ENCODE results near the gene FGF9.

The FGF9 gene

GRCh38 chr13:21719463-21719862, 48.6 kb downstream of the FGF9 start:
- DNase-seq = no peak

GRCh38 chr13:21723807-21724505, 53.1 kb downstream of the FGF9 start:
- DNase-seq = no peak

DNA sequence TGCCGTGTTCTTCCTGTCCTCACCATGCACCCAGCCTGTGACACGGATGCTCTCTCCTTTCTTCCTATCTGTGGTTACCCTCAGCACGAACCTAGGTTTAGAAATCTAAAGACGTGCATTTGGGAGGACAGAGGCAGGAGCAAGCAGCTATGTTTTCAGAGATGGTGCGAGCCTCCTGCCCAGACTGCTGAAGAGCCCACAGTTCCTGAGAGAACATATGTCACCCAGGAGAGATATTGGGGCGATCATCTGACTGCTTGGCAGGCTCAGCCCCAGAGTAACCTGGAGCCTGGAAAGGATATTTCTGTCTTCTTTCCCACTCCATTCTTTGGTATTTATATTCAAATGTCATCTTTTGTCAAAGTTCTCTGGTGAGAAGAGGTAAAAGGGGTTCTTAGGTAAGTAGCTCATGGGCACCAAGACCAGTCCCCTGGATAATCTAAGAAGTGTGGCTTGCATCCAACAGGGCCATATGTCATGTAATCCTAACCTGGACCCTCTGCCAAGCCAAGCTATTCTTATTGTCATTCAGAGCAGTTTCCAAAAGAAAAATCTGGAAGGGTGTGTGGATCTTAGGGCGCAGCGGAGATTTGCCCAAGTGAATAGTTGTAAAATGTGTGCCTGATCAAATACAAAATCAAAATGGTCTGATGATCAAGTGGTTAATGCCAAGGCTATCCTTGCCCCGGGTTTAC, 59.5 kb downstream of the FGF9 start:
- DNase-seq = no peak

DNA sequence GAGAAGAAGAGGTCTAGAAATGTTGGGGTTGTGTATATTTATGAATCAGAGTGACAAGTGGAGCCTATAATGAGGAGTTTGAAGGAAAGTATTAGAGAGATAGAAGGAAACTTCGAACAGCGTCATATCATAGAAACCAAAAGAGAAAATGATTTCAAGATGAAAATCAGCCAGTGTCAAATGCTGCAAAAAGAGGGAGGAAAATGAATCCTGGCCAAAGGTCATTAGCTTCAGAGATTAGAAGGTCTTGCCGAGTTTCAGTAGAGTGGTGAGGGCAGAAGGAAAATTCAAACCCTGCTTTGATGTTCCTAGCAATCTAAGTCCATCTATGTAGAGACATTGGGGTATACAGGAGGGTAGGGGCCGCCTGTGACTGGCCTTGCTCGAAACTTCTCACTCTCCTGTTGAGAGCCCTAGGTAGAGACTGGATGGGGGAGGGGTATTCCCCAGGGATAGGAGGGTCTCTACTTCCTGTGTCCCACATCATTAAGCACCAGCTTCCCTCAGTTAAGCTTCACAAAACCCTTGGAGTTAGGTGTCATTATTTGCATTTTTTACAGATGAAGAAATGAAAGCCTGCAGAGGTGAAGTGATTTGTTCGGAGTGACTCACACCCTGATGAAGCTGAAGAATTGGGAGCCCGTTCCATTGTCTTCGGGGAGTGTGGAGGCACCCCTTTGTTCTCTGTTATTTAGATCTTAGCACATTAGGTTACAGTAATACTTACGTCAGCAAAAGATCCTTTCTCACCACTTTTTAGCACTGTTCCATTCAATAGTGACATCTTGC, 62.8 kb downstream of the FGF9 start:
- DNase-seq = no peak

GRCh38 chr13:21734961-21735360, 64.1 kb downstream of the FGF9 start:
- DNase-seq = no peak

- DNase-seq = no peak
Measured at GRCh38 chr13:21735701-21736401, 65.0 kb downstream of the FGF9 start.

GRCh38 chr13:21736926-21737325, 66.1 kb downstream of the FGF9 start:
- DNase-seq = no peak

DNA sequence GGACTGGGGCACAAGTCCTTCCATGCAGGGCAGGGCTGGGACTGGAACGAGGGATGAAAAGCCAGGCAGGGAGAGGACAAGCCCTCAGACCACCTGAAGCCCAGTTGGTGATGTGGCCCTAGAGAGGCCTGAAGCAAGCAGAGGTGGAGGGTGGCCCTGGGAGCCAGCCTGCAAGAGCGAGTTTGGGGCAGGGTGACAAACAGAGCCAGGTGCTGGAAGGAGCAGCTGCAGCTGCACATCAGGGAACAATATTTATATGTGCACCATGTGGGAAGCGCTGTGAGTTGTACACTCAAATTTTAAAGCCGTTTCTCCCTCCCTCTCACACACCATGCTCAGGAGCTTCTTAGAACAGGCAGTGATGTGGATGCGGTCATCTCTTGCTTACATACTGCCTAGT, 67.8 kb downstream of the FGF9 start:
- DNase-seq = no peak

- no peak for DNase-seq
Measured at GRCh38 chr13:21739771-21740170, 68.9 kb downstream of the FGF9 start.

GRCh38 chr13:21741396-21741979, 70.6 kb downstream of the FGF9 start:
- no peak for DNase-seq

- no peak for DNase-seq
Measured at GRCh38 chr13:21742096-21742495, 71.2 kb downstream of the FGF9 start.

- no peak for DNase-seq
Measured at GRCh38 chr13:21744149-21744548, 73.3 kb downstream of the FGF9 start.

GRCh38 chr13:21745307-21745706, 74.4 kb downstream of the FGF9 start:
- DNase-seq = no peak

- DNase-seq = no peak
Measured at GRCh38 chr13:21747456-21747855, 76.6 kb downstream of the FGF9 start.

GRCh38 chr13:21748166-21748565, 77.3 kb downstream of the FGF9 start:
- DNase-seq = no peak

- no peak for DNase-seq
Measured at GRCh38 chr13:21749410-21749809, 78.5 kb downstream of the FGF9 start.

GRCh38 chr13:21752501-21752900, 81.6 kb downstream of the FGF9 start:
- DNase-seq = no peak

DNA sequence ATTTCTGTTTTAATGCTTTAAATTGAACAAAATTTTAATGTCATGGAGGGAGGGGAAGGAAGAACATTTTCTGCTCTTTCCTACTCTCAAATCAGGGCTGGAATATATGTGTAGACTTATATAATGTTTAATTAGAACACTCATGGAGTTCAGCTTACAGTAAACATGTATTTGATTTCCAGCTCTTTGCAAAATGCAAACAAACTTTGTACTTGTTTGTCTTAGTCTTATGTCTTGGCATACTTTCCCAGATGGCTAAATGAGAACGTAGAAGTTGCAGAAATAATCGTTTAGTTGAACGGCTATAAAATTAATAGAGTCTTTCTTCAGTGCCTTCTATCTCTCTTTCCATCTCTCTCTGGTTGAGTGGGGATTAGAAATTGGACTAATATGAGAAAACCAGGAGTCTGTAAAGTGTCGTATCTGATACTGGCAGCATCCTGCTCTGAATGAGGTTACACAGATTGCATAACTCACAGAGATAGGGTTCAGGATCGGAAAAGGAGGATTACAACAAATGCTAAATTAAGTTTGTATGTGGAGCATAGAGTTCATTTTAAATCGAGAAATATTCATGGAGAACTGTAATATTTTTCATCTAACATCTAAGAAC, 82.3 kb downstream of the FGF9 start:
- no peak for DNase-seq
